Measurements from ENCODE around the gene KRT7. TPM values are rescaled to one million over a fixed set of nuclear protein-coding genes. Genes with fewer than 3 reads are reported as not detected.

The KRT7 gene
- total RNA-seq, 1 experiment from 2014 or later: 10.0 TPM

DNA sequence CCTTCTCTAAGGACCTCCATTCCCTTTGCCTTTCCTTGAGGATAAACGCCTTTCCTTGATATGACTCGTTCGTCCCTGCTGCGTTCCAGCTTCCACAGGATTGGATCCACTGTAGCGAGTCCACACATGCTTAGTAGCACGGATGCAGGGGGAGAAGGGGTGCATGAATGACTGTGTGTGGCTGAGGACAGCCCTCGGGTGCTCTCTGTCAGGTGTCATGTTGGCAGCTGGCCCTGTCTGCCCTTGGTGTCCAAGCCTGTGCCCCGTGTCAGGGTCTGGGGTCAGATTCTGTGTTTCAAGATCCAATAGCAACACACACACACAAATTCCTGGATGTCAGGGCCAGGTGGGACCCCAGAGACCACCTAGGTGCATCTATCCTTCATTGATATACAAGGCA is 23.7 kb upstream of the KRT7 start:
- DNase-seq: no peak
- Histone ChIP-seq H3T11ph (ENCODE audit: low read length) (no peak overlapping the region), H2BK15ac (ENCODE audit: low read depth, low read length) (no peak overlapping the region), H2BK5ac (ENCODE audit: insufficient read length, low read length) (no peak overlapping the region), H3K9me3 (ENCODE audit: control insufficient read depth, low read depth, low read length) (no peaks in the 10 kb centered on the region), H3K56ac (ENCODE audit: insufficient read length, low read depth, low read length) (no peak overlapping the region), H4K8ac (replicated peaks; ENCODE audit: insufficient read length, low read depth, low read length) (no peak overlapping the region), H4K5ac (ENCODE audit: insufficient read length, low read depth, low read length) (no peak overlapping the region), H3K27ac (ENCODE audit: insufficient read length, low read depth, low read length) (no peak overlapping the region), H2AK5ac (ENCODE audit: insufficient read length, low read length) (no peak overlapping the region), H3K4me1 (ENCODE audit: insufficient read depth, low read length) (no peaks in the 10 kb centered on the region), H3K18ac (ENCODE audit: insufficient read length, low read depth, low read length) (no peak overlapping the region), H2BK12ac (ENCODE audit: insufficient read length, low read depth, low read length) (no peak overlapping the region), H3K14ac (ENCODE audit: insufficient read depth, low read length) (no peak overlapping the region), H3K23me2 (ENCODE audit: insufficient read length, low read depth, low read length, poor library complexity, severe bottlenecking) (no peaks in the 10 kb centered on the region), H3K79me1 (ENCODE audit: insufficient read depth, low read depth, low read length, poor library complexity, severe bottlenecking) (no peaks in the 10 kb centered on the region), H3K79me2 (ENCODE audit: insufficient read depth, low read length) (no peaks in the 10 kb centered on the region), H3K23ac (ENCODE audit: insufficient read length, low read depth, low read length) (no peak overlapping the region), H2AFZ (ENCODE audit: low read length) (no peak overlapping the region), H4K20me1 (ENCODE audit: control insufficient read depth, insufficient read depth, insufficient read length) (no peaks in the 10 kb centered on the region), H3K27me3 (ENCODE audit: insufficient read depth, low read length) (no peaks in the 10 kb centered on the region), H3K4me2 (ENCODE audit: insufficient read depth, insufficient read length, low read length) (no peak overlapping the region), H3K9ac (ENCODE audit: extremely low read depth, insufficient read length, low read length) (no peak overlapping the region), H2BK20ac (ENCODE audit: low read depth, low read length, poor library complexity, severe bottlenecking) (no peak overlapping the region), H3K4ac (ENCODE audit: low read depth, low read length) (no peak overlapping the region), H2BK120ac (ENCODE audit: low read depth, low read length, poor library complexity, severe bottlenecking) (no peak overlapping the region), H4K91ac (ENCODE audit: insufficient read length, low read depth, low read length) (no peak overlapping the region)
- Mint-ChIP-seq H3K27me3 (ENCODE audit: low read depth) (peaks cover 7% of the 10 kb centered on the region), H3K9me3 (no peaks in the 10 kb centered on the region), H3K4me3 (no peak overlapping the region), H3K36me3 (ENCODE audit: insufficient read depth in 1 of 3, low read depth in 3 of 3) (no peaks in the 10 kb centered on the region; a peak in 1 of 7 replicates), H3K4me1 (peaks cover 4 to 25% of the 10 kb centered on the region in 2 experiments), H3K27ac (0 out of 7 replicates have a peak overlapping the region, but pooled peaks of 1 of the 3 experiments have one; percentile 38)
- TF ChIP-seq, protein P1, sequence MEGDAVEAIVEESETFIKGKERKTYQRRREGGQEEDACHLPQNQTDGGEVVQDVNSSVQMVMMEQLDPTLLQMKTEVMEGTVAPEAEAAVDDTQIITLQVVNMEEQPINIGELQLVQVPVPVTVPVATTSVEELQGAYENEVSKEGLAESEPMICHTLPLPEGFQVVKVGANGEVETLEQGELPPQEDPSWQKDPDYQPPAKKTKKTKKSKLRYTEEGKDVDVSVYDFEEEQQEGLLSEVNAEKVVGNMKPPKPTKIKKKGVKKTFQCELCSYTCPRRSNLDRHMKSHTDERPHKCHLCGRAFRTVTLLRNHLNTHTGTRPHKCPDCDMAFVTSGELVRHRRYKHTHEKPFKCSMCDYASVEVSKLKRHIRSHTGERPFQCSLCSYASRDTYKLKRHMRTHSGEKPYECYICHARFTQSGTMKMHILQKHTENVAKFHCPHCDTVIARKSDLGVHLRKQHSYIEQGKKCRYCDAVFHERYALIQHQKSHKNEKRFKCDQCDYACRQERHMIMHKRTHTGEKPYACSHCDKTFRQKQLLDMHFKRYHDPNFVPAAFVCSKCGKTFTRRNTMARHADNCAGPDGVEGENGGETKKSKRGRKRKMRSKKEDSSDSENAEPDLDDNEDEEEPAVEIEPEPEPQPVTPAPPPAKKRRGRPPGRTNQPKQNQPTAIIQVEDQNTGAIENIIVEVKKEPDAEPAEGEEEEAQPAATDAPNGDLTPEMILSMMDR (conservative IDR thresholded peaks at IDR 0.05): no peak
- WGBS (ENCODE audit: extremely low coverage, insufficient read length, low lambda C conversion rate): no CpG with 5 or more reads among the region's 8 CpGs
